Measurements from ENCODE around the gene KLHL20. TPM values are rescaled to one million over a fixed set of nuclear protein-coding genes. Genes with fewer than 3 reads are reported as not detected.
A peak's percentile ranks its signal among the peaks of the same experiment; 100 is the strongest.
"Not testable (repeated sequence)": the region's sequence is repeated elsewhere in the genome, so short reads cannot be mapped to it uniquely, and the experiment has no call there.

KLHL20 gene, protein sequence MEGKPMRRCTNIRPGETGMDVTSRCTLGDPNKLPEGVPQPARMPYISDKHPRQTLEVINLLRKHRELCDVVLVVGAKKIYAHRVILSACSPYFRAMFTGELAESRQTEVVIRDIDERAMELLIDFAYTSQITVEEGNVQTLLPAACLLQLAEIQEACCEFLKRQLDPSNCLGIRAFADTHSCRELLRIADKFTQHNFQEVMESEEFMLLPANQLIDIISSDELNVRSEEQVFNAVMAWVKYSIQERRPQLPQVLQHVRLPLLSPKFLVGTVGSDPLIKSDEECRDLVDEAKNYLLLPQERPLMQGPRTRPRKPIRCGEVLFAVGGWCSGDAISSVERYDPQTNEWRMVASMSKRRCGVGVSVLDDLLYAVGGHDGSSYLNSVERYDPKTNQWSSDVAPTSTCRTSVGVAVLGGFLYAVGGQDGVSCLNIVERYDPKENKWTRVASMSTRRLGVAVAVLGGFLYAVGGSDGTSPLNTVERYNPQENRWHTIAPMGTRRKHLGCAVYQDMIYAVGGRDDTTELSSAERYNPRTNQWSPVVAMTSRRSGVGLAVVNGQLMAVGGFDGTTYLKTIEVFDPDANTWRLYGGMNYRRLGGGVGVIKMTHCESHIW
- 22.1 TPM for polyA plus RNA-seq (ENCODE audit: insufficient read length)

- DNase-seq (ENCODE audit: low read depth): peak; percentile 62
Measured at GRCh38 chr1:173714759-173715537, at the start of gene KLHL20. KLHL20 (plus strand) TSS chr1:173714981; CDS start chr1:173716044, 1,063 bp downstream.

DNA sequence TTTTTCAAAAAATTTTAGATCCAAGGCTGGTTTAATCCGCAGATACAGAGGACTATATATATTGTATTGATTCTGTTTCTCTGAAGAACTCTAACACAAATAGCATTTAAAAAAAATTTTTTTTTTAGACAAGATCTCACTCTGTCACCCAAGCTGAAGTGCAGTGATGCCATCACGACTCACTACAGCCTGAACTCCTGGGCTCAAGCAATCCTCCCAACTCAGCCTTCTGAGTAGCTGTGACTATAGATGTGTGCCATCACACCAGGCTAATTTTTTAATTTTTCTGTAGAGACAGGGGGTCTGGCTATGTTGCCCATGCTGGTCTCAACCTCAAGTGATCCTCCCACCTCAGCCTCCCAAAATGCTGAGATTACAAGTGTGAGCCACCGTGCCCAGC, 48.1 kb upstream of the KLHL20 start:
- DNase-seq (ENCODE audit: low read depth): no peak

GRCh38 chr1:173669491-173669941, 45.3 kb upstream of the KLHL20 start, which contains the start of gene ANKRD45:
ANKRD45 (minus strand) TSS chr1:173669851; CDS start chr1:173659418, 10,433 bp downstream.
- peak; percentile 5 for DNase-seq (ENCODE audit: low read depth)

- DNase-seq (ENCODE audit: low read depth): not testable (repeated sequence)
Measured at GRCh38 chr1:173674496-173674895, 40.3 kb upstream of the KLHL20 start.

DNA sequence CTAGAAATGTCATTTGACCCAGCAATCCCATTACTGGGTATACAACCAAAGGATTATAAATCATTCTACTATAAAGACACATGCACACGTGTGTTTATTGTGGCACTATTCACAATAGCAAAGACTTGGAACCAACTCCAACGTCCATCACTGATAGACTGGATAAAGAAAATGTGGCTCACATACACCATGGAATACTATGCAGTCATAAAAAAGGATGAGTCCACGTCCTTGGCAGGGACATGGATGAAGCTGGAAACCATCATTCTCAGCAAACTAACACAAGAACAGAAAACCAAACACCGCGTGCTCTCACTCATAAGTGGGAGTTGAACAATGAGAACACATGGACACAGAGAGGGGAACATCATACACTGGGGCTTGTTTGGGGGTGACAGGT, 34.6 kb upstream of the KLHL20 start:
- not testable (repeated sequence) for DNase-seq (ENCODE audit: low read depth)

DNA sequence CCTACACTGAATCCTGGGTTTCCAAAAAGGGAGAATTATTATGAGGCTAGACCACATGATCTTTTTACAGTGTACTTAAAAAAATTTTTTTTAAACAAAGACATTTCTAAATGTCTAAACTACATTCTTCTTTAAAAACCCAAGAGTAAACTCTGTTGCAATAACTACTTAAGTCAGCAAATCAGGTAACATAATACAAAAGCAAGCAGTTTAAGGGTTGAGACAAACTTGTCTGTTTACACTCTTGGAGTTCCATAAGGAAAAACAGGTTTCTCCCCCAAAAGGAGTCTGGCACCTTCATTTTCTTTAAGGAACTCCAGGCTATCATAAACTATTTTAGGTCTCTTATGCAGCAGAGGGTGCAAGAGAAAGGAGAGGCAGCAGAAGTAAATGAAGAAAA, 32.6 kb upstream of the KLHL20 start:
- DNase-seq (ENCODE audit: low read depth): no peak

DNA sequence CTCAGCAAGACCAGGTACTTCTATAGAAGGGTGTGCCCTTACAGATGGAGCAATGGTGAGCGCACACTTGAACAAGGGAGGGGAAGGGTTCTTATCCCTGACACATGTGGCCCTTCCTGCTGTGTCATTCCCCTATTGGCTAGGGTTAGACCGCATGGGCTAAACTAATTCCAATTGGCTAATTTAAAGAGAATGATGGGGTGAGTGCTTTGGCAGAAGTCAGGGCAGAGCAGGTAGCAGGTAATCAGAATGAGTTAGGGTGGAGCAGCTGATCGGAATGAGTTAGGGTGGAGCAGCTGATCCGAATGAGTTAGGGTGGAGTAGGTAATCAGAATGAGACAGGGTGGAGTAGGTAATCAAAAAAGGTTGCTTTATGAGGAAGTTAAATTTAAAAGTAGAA, 30.9 kb upstream of the KLHL20 start:
- not testable (repeated sequence) for DNase-seq (ENCODE audit: low read depth)

- DNase-seq (ENCODE audit: low read depth): not testable (repeated sequence)
Measured at GRCh38 chr1:173685121-173685520, 29.7 kb upstream of the KLHL20 start.

DNA sequence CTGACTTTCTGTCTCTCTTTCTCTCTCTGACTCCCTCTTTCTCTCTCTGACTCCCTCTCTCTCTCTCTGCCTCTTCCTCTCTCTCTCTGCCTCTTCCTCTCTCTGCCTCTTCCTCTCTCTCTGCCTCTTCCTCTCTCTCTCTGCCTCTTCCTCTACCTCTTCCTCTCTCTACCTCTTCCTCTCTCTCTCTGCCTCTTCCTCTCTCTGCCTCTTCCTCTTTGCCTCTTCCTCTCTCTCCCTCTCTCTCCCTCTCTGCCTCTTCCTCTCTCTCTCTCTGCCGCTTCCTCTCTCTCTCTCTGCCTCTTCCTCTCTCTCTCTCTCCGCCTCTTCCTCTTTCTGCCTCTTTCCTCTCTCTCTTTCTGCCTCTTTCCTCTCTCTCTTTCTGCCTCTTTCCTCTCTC, 26.5 kb upstream of the KLHL20 start:
- no peak for DNase-seq (ENCODE audit: low read depth)

DNA sequence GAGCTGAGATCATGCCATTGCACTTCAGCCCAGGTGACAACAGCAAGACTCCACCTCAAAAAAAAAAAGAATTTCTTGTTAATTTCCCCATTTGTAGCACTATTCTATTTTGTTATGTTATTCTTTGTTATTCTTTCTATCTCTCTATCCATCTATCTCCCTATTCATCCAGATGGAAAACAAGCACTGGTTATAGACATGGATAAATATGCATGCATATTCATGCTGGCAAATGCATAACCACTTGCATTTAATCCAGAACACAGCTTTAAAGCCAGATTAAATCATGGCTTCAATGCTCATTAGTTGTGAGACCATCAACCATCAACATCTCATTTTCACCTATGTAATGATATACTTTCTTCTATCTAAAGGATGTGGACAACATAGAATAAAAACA, 21.5 kb upstream of the KLHL20 start:
- DNase-seq (ENCODE audit: low read depth): no peak

GRCh38 chr1:173701299-173701698, 13.5 kb upstream of the KLHL20 start:
- not testable (repeated sequence) for DNase-seq (ENCODE audit: low read depth)

GRCh38 chr1:173702736-173703135, 12.0 kb upstream of the KLHL20 start:
- DNase-seq (ENCODE audit: low read depth): no peak

DNA sequence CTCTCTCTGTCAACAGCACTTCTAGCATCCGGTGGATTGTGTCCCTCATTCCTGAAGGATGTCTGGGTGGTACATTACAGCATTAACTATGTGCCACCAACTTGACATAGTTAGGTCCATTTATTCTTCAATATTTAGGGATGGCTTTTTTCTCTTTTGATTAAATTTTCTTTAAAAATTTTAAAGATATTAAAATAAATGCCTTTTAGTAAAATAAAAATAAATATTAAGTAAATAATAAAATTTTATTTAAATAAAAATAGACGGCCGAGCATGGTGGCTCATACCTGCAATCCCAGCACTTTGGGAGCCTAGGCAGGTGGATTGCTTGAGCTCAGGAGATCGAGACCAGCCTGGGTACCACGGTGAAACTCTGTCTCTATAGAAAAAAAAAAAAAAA, 9.7 kb upstream of the KLHL20 start:
- DNase-seq (ENCODE audit: low read depth): no peak

GRCh38 chr1:173708787-173709186, 6.0 kb upstream of the KLHL20 start:
- no peak for DNase-seq (ENCODE audit: low read depth)

GRCh38 chr1:173714441-173714758, 381 bp upstream of the KLHL20 start:
- DNase-seq (ENCODE audit: low read depth): no peak

- no peak for DNase-seq (ENCODE audit: low read depth)
Measured at GRCh38 chr1:173715538-173715844, 710 bp downstream of the KLHL20 start.

- DNase-seq (ENCODE audit: low read depth): no peak
Measured at GRCh38 chr1:173717238-173717637, 2.5 kb downstream of the KLHL20 start.

- DNase-seq (ENCODE audit: low read depth): not testable (repeated sequence)
Measured at GRCh38 chr1:173731331-173731730, 16.6 kb downstream of the KLHL20 start.

DNA sequence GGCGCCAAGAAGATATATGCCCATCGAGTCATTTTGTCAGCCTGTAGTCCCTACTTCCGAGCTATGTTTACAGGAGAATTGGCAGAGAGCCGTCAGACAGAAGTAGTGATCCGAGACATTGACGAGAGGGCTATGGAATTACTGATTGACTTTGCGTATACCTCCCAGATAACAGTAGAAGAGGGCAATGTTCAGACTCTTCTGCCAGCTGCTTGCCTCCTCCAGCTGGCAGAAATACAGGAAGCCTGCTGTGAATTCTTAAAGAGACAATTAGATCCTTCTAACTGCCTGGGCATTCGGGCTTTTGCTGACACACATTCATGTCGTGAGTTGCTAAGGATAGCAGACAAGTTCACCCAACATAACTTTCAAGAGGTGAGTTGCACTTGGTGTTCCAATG, 19.1 kb downstream of the KLHL20 start:
- DNase-seq (ENCODE audit: low read depth): no peak

- not testable (repeated sequence) for DNase-seq (ENCODE audit: low read depth)
Measured at GRCh38 chr1:173736104-173736503, 21.3 kb downstream of the KLHL20 start.

- DNase-seq (ENCODE audit: low read depth): no peak
Measured at GRCh38 chr1:173742203-173742886, 27.6 kb downstream of the KLHL20 start.

- DNase-seq (ENCODE audit: low read depth): no peak
Measured at GRCh38 chr1:173744651-173745050, 29.9 kb downstream of the KLHL20 start.
